Activated T-helper 2 cell treated with anti-CD3 and anti-CD28 coated beads, Interferon-gamma antibody, Interleukin-2, Interleukin-4, amounts not matched to agents 10 μg/mL and 5 μg/mL and 100 μg/mL, durations not matched to agents 14 hours and 24 hours and 36 hours (primary cell): ENCODE results near the gene KRT24. TPM values are rescaled to one million over a fixed set of nuclear protein-coding genes. Genes with fewer than 3 reads are reported as not detected.

ENCODE experiments used
- total RNA-seq: library from RNA; stranded (reverse); gene quantifications from 2 replicates; pipeline ENCODE4 v1.2.3, GENCODE V29; 2022

The KRT24 gene
- total RNA-seq, 1 donor from 2014 or later, result not detected

Other genes with a start within 250 kb of the KRT24 start
- gene TNS4, start 202.1 kb downstream of the KRT24 start, total RNA-seq, result 8.7 and 9.0 TPM in 2 replicates
- 367 and 374 TPM in 2 replicates for gene CCR7, start 138.3 kb downstream of the KRT24 start, total RNA-seq
- gene SMARCE1, start 55.9 kb downstream of the KRT24 start, total RNA-seq, result 126 and 131 TPM in 2 replicates
- gene KRT222, start 38.6 kb downstream of the KRT24 start, total RNA-seq, result 0.43 TPM in 1 of 2 replicates, not detected in the other
- gene KRT25, start 51.6 kb upstream of the KRT24 start, total RNA-seq, result not detected in 2 replicates
- not detected in 2 replicates for gene KRT26, start 68.4 kb upstream of the KRT24 start, total RNA-seq
- gene KRT27, start 78.8 kb upstream of the KRT24 start, total RNA-seq, result not detected in 2 replicates
- not detected in 2 replicates for gene KRT28, start 96.2 kb upstream of the KRT24 start, total RNA-seq
- 27.8 and 29.1 TPM in 2 replicates for gene KRT10, start 118.9 kb upstream of the KRT24 start, total RNA-seq
- gene KRT12, start 163.5 kb upstream of the KRT24 start, total RNA-seq, result not detected in 2 replicates
- not detected in 2 replicates for gene KRT20, start 181.5 kb upstream of the KRT24 start, total RNA-seq
- not detected in 2 replicates for gene KRT23, start 233.9 kb upstream of the KRT24 start, total RNA-seq